T-helper 2 cell (primary cell): Measurements from ENCODE around the gene ZBTB5.

Experiments
- DNase-seq, 5 experiments: peaks; one replicate each; pipeline versions ENCODE4 v3.0.0 to v3.0.0-alpha.2; 2012 to 2022

Gene ZBTB5

DNA sequence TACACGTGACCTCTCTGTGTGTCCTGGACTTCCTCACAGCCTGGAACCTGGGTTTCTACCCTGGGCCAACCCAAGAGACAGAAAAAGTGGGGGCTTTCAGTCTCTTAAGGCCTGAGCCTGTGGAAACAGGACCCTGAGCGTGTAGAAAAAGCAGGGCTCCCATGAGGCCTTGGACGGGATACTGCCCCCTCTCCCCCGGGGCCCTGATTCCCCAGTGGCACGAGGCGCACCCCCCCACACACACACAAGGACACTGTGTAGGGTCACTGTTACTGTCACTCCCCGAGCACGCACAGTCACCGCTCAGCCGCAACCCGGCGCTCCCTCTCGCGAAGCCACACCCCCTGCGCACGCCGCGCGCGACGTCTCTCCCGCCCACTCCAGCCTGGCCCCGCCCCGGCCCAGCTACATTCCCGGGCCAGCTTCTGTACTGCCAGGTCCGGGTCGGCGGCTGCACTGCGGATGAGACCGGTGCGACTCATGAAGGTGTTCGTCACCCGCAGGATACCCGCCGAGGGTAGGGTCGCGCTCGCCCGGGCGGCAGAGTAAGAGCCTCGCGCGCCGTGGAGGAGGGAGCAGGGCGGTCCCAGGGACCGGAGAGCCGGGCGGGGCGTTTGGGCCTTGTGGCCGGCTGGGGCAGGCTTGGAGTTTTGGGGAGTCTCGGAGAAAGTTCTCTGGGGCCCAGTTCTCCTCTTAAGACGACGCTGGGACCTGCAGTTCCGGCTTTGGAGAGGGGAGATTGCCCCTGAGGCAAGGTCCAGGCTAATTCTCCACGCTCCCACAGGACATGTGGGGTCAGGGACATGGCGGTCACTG is 42.8 kb downstream of the ZBTB5 start, which contains the start of gene GRHPR:
TSS of gene GRHPR (plus strand) at position 408 of the 816 bp plus-strand sequence. CDS start at position 463, 55 bp downstream.
- DNase-seq: peak; percentile 68 to 86 (median 82)

- DNase-seq: no peak
These were observed 43.3 kb downstream of the ZBTB5 start for GRCh38 chr9:37421914-37422288.

DNA sequence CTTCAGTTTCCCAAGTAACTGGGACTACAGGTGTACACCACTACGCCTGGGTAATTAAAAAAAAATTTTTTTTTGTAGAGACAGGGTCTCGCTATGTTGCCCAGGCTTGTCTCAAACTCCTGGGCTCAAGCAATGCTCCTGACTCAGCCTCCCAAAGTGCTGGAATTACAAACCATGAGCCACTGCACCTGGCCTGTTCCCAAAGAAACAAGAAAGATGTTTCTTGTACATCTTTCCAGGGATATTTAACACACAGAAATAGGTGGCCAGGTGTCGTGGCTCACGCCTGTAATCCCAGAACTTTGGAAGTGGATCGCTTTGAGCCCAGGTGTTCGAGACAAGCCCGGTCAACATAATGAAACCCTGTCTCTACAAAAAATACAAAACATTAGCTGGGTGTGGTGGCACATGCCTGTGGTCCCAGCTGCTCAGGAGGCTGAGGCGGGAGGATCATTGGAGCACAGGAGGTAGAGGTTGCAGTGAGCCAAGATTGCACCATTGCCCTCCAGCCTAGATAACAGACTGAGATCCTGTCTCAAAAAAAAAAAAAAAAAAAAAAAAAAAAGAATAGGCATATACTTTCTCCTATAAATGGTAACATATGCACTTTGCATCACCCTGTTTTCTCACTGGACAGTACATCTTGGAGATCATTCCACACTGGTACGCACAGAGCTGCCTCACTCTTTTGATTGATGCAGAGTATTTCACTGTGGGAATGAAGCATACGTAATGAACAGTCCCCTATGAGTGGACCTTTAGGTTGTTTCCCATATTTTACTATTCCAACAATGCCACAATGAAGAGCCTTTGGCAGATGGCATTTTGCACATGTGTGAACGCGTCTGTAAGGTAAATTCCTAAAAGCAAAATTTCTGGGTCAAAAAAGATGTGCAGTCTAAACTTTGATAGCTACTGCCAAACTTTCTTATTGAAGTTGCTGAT is 44.7 kb downstream of the ZBTB5 start:
- no peak for DNase-seq

DNA sequence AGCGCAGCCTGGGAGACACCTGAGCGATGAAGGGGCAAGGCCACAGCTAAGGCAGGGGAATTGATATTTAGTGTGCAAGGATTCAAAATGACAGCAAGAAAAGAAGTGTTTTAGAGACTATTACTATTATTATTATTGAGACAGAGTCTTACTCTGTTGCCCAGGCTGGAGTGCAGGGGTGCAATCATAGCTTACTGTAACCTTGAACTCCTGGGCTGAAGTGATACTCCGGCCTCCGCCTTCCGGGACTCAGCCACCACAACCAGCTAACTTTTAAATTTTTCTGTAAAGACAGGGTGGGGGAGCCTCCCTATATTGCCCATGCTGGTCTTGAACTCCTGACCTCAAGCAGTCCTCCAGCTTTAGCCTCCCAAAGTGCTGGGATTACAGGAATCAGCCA is 46.0 kb downstream of the ZBTB5 start:
- no peak for DNase-seq

GRCh38 chr9:37417857-37418618 is 47.2 kb downstream of the ZBTB5 start:
- no peak for DNase-seq

- DNase-seq: no peak
These were observed 47.9 kb downstream of the ZBTB5 start for GRCh38 chr9:37417252-37417803.

DNA sequence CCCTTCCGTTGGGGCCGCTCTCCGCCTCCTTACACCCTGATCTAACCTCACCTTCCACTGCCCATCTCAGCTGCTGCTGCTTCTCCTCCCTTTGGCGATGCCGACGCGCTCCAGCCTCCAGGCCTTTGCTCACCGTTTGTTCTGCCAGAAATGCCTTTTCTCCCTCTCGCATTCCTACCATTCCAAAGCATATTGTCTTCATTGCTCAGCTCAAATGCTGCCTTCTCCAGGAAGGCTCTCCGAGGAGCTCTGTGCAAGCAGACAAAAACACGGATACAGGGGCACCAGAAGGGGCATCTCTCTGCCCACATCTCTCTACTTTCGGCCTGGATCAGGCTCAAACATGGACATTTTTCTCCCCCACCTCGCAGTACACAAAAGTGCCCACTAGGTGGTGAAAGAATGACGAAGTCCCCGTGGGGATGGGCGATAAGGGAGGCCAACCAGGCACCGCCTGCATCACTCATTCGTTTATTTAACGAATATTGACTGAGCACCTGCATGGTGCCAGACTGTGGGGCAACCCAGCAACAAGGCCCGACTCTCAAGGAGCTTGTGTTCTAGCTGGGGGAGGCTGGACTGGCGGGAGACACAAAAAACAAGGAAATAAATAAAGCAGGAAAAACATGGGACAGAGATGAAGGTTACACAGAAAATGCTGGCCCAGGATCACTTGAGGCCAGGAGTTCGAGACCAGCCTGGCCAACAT is 50.1 kb downstream of the ZBTB5 start:
- peak in 4 of 5 experiments; percentile 50 to 83 (median 66) for DNase-seq

DNA sequence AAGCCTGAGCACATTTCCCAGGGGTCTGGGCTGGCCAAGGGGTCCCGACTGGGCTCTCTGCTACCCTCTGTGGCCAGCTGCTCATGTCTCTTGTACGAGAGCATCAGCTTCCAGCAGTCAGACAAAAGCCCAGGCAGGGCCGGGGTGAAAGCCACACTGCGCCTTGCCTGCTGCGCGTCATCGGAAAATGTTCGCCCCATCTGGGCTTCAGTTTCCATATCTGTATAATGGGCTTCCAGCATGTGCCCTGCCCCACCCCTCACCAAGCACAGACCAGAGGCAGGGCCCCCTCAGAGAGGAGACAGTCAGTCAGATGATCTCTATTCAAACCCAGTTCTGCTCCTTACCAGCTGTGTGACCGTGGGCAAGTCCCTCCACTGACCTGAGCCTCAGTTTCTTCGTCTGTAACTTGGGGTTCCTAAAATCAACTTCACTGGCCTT is 50.7 kb downstream of the ZBTB5 start:
- DNase-seq: no peak

DNA sequence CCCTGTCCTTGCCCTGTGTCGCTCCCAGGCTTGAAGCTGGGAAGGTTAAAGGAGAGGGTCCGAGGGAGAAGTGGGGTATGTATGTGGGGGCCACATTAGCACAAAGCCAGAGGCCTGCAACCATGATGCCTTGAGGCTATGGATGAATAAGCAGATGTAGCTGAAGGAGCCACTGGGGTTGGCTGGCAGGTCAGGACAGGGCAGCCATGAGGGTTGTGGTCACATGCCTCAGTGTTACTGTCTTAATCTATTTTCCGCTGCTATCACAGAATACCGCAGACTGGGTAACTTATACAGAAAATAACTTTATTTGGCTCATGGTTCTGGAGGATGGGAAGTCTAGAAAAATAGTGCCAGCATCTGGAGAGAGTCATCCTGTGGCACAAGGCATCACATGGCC is 51.9 kb downstream of the ZBTB5 start:
- no peak for DNase-seq

- no peak for DNase-seq
These were observed 52.7 kb downstream of the ZBTB5 start for GRCh38 chr9:37412431-37413151.

GRCh38 chr9:37410969-37411785 is 54.1 kb downstream of the ZBTB5 start:
- peak in 1 of 5 experiments; percentile 78 for DNase-seq

DNA sequence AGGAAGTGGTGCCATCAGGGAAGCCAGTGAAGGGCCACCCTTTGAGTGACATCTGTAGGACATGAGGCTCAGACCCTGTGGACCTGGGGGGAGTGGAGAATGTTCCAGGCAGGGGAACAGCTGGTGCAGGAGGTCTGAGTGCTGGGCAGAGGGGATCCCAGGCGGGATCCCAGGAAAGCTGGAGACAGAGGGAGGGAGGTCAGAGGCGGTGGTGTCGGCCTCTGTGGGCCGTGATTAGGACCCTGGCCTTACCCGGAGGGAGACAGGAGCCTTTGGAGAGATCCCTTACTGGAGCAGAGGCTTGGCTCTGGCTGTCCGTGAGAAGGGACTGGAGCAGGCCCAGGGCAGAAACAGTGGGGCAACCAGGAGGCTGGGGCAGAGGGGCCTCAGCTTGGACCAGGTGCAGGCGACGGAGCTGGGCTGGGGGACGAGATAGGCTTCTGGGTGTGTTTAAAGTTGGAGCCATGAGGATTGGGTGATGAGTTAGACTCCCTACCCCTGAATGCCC is 54.8 kb downstream of the ZBTB5 start:
- DNase-seq: no peak

- peak; percentile 25 to 97 (median 71) for DNase-seq
These were observed 56.1 kb downstream of the ZBTB5 start for GRCh38 chr9:37408933-37409710.

- no peak for DNase-seq
These were observed 57.8 kb downstream of the ZBTB5 start for GRCh38 chr9:37407468-37407867.

DNA sequence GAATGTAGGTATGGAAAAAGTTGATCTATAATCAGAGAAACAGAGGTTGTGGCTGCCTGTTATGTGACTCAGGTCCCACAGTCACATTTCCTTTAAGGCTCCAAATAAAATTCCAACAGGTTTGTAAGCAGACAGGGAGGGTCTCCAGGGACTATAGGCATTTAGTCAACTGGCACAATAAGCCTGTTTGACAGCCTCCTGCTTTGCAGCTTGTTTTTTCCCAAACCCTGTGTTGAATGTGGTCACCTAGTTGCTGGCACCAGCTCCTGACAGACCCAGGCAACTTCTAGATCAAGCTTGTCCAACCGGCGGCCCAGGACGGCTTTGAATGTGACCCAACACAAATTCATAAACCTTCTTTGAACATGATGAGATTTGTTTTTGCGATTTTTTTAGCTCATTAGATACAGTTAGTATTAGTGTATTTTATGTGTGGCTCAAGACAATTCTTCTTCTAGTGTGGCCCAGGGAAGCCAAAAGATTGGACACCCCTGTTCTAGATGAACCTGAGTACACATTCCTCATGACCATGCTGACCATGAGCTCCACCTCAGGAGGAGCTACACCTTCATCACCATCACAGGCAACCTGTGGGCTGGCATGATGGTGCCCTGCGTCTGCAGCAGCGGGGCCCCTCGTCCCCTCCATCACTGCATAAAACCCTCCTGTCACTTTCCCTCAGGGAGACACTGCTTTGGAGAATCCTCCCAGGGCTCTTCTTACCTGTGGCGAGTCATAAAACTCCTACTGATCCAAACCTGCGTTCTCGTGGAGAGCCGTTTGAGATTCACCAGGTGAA is 58.4 kb downstream of the ZBTB5 start:
- DNase-seq: no peak

DNA sequence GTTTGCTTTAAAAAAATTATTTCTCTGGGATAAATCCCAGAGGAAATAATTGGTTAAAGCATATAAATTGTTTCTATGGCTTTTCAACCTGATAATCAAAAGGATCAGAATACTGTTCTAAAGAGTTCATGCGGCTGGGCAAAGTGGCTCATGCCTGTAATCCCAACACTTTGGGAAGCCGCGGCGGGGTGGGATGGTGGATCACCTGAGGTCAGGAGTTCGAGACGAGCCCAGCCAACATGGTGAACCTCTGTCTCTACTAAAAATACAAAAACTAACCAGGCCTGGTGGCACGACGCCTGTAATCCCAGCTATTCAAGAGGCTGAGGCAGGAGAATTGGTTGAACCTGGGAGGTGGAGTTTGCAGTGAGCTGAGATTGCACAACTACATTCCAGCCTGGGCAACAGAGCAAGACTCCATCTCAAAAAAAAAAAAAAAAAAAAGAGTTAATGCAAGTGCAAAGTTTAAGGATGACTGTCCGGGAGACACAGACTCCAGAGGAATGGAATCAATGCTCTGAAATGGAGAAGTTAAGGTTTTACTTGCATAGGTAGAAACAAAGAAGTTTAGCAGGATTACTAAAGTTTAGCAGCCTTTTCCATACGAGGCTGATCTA is 59.4 kb downstream of the ZBTB5 start:
- no peak for DNase-seq

DNA sequence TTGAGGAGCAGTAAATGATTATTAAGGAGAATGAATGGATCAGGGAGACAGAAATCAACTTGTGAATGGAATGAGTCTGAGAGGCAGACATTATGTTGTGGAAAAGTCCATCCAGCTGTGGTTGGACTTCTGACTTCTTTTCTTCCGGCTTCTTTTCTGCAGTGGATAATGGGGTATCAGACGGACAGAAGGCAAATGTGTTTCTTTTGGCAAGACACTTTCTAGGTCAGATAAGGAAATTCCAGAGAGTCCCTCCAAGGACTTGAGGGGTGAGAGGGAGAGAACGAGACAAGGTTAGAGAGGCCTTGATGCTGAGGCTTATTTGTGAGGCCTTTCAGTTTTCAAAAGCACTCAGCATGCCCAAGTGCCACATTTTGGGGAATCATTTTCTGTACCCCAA is 59.9 kb downstream of the ZBTB5 start:
- no peak for DNase-seq

- DNase-seq: no peak
These were observed 60.7 kb downstream of the ZBTB5 start for GRCh38 chr9:37404590-37404989.
